Subcutaneous adipose tissue (tissue), 4 donors: Measurements from ENCODE around the gene CPSF4. TPM values are rescaled to one million over a fixed set of nuclear protein-coding genes. Genes with fewer than 3 reads are reported as not detected.

ENCODE experiments used
- CTCF ChIP-seq: fragments of 450-650 bp; IDR thresholded peaks from one replicate; pipeline ENCODE4 v1.5.1; 2016; ENCODE audit warnings: low read depth, mild to moderate bottlenecking, control low read depth, antibody characterized with exemption, moderate library complexity
- total RNA-seq, 4 donors: library from RNA; depleted of rRNA; stranded (reverse); fragments of >200 nt; gene quantifications; one replicate each; pipeline ENCODE4 v1.1.0, GENCODE V29; 2016

The CPSF4 gene
- total RNA-seq, 4 donors from 2014 or later: 23.2 to 60.7 (median 26.6) TPM

DNA sequence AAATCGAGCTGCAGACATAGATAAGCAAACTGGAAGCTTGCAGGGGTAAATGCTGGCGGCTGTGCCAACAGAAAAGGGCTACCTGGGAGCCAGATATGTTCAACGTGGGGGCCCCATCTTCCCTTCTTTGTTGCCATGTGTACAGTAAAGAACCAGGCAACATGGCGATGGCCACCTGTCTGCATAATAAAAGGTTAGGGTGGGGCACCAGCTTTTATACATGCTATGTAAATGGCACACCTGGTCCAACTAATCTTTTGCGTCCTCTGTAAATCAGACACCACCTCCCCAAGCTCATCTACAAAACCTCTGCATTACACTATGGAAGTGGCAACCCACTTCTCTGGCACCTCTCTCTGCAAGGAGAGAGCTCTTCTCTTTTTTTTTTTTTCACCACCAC, 16.1 kb upstream of the CPSF4 start:
- TF ChIP-seq CTCF: no peak

GRCh38 chr7:99424932-99425730, 13.6 kb upstream of the CPSF4 start:
- TF ChIP-seq CTCF: no peak

DNA sequence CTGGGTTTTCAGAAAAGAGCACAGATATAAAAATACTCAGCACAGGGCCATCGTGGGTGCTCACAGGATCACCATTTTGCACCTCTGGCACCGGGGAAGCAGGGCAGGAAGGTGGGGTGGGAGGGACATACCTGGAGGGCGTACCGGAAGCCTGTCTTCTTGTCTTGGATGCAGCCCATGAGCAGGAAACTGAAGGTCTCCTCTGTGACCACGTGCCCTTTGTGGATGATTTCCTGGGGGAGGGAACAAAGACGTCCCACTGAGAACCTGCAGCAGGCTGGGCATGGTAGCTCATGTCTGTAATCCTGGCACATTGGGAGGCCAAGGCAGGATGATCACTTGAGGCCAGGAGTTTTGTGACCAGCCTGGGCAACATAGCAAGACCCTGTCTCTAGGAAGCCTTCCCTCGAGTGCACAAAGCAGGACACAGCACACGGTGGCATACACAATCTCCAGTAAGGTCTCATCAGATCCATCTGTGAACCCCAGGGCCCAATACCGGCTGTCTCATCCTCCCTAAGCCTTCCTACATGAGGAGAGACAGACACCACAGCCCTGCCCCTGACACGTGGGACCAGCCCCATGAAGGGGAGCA, 9.7 kb upstream of the CPSF4 start:
- no peak for TF ChIP-seq CTCF

DNA sequence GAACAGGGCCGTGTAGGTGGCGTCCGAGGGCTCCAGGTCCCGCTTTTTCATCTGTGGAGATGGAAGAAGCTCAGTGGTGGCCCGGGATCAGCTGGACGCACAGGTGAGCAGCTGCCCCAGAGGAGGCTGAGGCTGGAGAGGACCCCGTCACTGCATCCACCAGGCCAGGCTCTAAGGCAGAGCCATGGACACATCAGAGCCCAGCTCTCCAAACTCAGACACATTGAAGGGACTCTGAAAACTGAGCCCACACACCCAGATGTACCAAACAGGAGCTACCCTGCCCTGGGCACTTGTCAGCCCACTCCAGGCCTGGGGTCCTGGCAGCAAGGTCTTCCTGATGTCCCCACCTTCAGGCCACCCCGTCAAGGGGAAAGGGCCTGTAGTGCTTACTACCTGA, 9.0 kb upstream of the CPSF4 start:
- no peak for TF ChIP-seq CTCF

DNA sequence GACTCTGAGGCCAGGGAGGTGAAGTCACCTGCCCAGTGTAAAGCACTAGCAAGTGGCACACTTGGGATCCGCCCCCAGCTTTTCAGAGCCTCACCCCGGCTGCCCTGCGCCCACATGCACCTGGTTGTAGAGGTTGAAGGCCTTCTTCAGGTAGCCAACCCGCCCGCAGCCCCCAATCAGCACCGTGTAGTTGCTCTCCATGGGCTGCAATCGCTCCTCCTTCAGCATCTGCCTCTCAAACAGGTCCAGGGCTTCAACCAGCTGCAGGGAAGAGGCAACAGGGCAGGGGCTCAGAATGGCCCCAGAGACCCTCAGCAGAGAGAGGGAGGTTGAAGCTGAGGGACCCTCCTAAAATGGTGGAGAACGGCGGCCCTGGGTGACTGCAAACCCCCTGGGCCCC, 5.6 kb upstream of the CPSF4 start:
- TF ChIP-seq CTCF: no peak

DNA sequence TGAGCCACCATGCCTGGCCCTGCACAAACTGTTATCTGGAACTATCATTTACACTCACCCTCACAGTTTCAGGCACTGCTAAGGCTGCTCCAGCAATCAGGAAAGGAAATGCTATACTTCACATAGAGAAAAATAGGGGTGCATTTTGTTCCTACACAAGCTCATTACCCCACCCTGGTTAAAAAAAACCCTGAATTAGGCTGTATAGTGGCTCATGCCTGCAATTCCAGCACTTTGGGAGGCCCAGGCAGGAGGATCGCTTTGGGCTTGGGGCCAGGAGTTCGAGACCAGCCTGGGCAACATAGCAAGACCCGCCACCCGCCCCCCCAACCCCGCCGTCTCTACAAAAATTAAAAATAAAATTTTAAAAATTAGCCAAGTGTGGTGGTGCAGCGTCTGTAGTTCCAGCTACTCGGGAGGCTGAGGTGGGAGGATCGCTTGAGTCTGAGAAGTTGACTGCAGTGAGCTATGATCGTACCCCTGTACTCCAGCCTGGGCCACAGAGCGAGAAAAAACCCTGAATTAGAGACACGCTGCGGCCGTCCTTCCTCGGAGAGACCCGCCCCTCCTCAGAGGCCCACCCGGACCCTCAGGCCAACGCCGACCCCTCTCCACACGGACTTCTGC, 684 bp upstream of the CPSF4 start:
- TF ChIP-seq CTCF: no peak

DNA sequence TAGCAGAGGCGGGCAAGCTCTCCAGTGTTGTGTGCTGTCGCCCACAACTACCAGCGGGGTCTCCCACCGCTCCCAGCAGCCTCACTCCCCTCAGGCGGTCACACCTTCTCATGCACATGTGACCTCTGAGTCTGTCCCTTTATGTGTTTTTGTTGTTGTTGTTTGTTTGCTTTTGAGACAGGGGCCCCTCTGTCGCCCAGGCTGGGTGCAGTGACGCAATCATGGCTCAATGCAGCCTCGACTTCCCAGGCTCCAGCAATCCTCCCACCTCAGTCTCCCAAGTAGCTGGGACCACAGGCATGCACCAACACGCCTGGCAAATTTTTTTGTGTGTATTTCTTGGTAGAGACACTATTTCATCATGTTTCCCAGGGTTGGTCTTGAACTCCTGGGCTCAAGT, 1.5 kb downstream of the CPSF4 start:
- TF ChIP-seq CTCF: no peak
